Measurements from ENCODE around the gene ZNF444.

DNA sequence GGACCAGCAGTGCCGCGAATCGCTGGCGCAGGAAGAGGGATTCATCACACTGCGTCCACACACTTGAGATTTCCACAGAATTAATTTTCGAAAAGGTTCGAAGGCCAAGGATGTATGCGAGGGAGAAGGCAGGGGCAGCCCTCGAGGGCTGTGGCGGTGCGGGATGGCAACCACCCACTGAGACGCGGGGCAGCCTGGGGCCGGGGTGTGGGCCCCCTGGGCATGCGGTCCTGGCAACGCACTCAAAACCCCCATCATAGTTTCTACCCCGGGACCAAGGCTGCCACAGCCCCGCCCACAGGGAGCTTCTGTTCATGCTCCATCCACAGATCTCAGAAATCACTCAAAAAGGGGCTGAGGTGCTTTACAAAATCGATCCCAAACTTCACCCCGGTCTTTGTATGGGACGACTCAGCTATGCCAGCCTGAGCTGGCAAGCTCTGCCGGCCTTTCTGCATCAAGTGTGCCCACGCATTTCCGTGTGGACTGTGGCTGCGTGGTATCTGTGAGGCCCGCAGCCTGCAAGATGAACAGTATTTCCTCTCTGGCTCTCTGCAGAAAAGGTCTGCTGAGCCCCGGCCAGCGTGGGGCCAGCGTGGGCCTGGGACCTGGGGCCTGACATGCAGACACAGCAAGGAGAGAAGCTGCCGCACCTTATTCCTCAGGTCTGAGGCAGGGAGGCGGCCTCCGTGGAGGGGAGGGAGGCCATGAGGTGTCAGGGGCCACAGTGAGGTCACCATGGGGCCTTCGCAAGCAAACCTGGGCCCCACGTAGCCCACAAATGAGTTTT is 39.1 kb upstream of the ZNF444 start:
- TF ChIP-seq, protein P1, sequence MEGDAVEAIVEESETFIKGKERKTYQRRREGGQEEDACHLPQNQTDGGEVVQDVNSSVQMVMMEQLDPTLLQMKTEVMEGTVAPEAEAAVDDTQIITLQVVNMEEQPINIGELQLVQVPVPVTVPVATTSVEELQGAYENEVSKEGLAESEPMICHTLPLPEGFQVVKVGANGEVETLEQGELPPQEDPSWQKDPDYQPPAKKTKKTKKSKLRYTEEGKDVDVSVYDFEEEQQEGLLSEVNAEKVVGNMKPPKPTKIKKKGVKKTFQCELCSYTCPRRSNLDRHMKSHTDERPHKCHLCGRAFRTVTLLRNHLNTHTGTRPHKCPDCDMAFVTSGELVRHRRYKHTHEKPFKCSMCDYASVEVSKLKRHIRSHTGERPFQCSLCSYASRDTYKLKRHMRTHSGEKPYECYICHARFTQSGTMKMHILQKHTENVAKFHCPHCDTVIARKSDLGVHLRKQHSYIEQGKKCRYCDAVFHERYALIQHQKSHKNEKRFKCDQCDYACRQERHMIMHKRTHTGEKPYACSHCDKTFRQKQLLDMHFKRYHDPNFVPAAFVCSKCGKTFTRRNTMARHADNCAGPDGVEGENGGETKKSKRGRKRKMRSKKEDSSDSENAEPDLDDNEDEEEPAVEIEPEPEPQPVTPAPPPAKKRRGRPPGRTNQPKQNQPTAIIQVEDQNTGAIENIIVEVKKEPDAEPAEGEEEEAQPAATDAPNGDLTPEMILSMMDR (IDR thresholded peaks at IDR 0.05), result no peak
- no peak for TF ChIP-seq POLR2AphosphoS5 (IDR thresholded peaks at IDR 0.05)

Measured in sigmoid colon (tissue), 4 donors.